Measurements from ENCODE around the gene ELAVL2.

Gene ELAVL2

GRCh38 chr9:23764219-23764618 is 61.8 kb downstream of the ELAVL2 start:
- no peak overlapping the region for H3K4me3 ChIP-seq (replicated peaks; ENCODE audit: insufficient read depth, low read length)

GRCh38 chr9:23754551-23754950 is 71.5 kb downstream of the ELAVL2 start:
- DNase-seq (ENCODE audit: low read depth in 1 of 2, low spot score in 1 of 2): no peak
- no peak overlapping the region for H3K4me3 ChIP-seq (replicated peaks; ENCODE audit: insufficient read depth, low read length)
- no peaks in the 10 kb centered on the region for H3K27me3 ChIP-seq (ENCODE audit: insufficient read depth, poor library complexity, severe bottlenecking)
- TF ChIP-seq CTCF (IDR thresholded peaks at IDR 0.05; ENCODE audit: insufficient read depth, low read length) (no peak), SPI1 (IDR thresholded peaks at IDR 0.05; ENCODE audit: borderline replicate concordance, low read depth) (no peak), REST (IDR thresholded peaks at IDR 0.05; ENCODE audit: insufficient replicate concordance, low read depth) (no peak), POLR2AphosphoS5 (IDR thresholded peaks at IDR 0.05; ENCODE audit: low read depth) (no peak), GABPA (IDR thresholded peaks at IDR 0.05; ENCODE audit: low read depth) (no peak)
- H3K27ac ChIP-seq (replicated peaks): no peak overlapping the region

More at GRCh38 chr9:23764219-23764618, 61.8 kb downstream of the ELAVL2 start:
- DNase-seq (ENCODE audit: low read depth in 1 of 2, low spot score in 1 of 2): no peak
- Histone ChIP-seq H3K27me3 (ENCODE audit: insufficient read depth, poor library complexity, severe bottlenecking) (no peaks in the 10 kb centered on the region), H3K27ac (replicated peaks) (no peak overlapping the region)
- TF ChIP-seq SPI1 (IDR thresholded peaks at IDR 0.05; ENCODE audit: borderline replicate concordance, low read depth) (no peak), GABPA (IDR thresholded peaks at IDR 0.05; ENCODE audit: low read depth) (no peak), POLR2AphosphoS5 (IDR thresholded peaks at IDR 0.05; ENCODE audit: low read depth) (no peak), CTCF (IDR thresholded peaks at IDR 0.05; ENCODE audit: insufficient read depth, low read length) (no peak), REST (IDR thresholded peaks at IDR 0.05; ENCODE audit: insufficient replicate concordance, low read depth) (no peak)

GRCh38 chr9:23752859-23753258 is 73.2 kb downstream of the ELAVL2 start:
- H3K27me3 ChIP-seq (ENCODE audit: insufficient read depth, poor library complexity, severe bottlenecking): no peaks in the 10 kb centered on the region
- TF ChIP-seq GABPA (IDR thresholded peaks at IDR 0.05; ENCODE audit: low read depth) (no peak), POLR2AphosphoS5 (IDR thresholded peaks at IDR 0.05; ENCODE audit: low read depth) (no peak), CTCF (IDR thresholded peaks at IDR 0.05; ENCODE audit: insufficient read depth, low read length) (no peak)
- no peak overlapping the region for H3K27ac ChIP-seq (replicated peaks)
- H3K4me3 ChIP-seq (replicated peaks; ENCODE audit: insufficient read depth, low read length): no peak overlapping the region
- no peak for DNase-seq (ENCODE audit: low read depth in 1 of 2, low spot score in 1 of 2)

- TF ChIP-seq POLR2AphosphoS5 (IDR thresholded peaks at IDR 0.05; ENCODE audit: low read depth): no peak
- TF ChIP-seq GABPA (IDR thresholded peaks at IDR 0.05; ENCODE audit: low read depth): no peak
- no peak for TF ChIP-seq CTCF (IDR thresholded peaks at IDR 0.05; ENCODE audit: insufficient read depth, low read length)
- TF ChIP-seq SPI1 (IDR thresholded peaks at IDR 0.05; ENCODE audit: borderline replicate concordance, low read depth): no peak
- TF ChIP-seq REST (IDR thresholded peaks at IDR 0.05; ENCODE audit: insufficient replicate concordance, low read depth): no peak
- H3K27me3 ChIP-seq (ENCODE audit: insufficient read depth, poor library complexity, severe bottlenecking): no peaks in the 10 kb centered on the region
These were observed 74.4 kb downstream of the ELAVL2 start for GRCh38 chr9:23751633-23752032.

More at GRCh38 chr9:23751633-23752032, 74.4 kb downstream of the ELAVL2 start:
- DNase-seq (ENCODE audit: low read depth in 1 of 2, low spot score in 1 of 2): no peak
- H3K4me3 ChIP-seq (replicated peaks; ENCODE audit: insufficient read depth, low read length): no peak overlapping the region
- H3K27ac ChIP-seq (replicated peaks): no peak overlapping the region

Data from HL-60 (cell line).